Coronary artery (tissue), 2 donors: ENCODE results near the gene KRT39.

Experiments
- DNase-seq: peaks from one replicate; pipeline ENCODE4 v3.0.0-alpha.2; 2017; ENCODE audit warnings: low spot score
- H3K27ac ChIP-seq, 2 donors: fragments of 200-600 bp; sonication (generic); one replicate each; pipeline ENCODE4 v1.5.1; 2016 to 2019
- H3K4me3 ChIP-seq: fragments of 200-600 bp; sonication (generic); 2 replicates; pipeline ENCODE4 v1.5.1; 2016; ENCODE audit warnings: mild to moderate bottlenecking, moderate library complexity
- CTCF ChIP-seq: fragments of 200-600 bp; sonication (generic); IDR thresholded peaks from one replicate; pipeline ENCODE4 v1.5.1; 2019; ENCODE audit warnings: antibody characterized with exemption

Gene KRT39

GRCh38 chr17:40953881-40954280 is 12.9 kb downstream of the KRT39 start:
- no peak for DNase-seq
- TF ChIP-seq CTCF: no peak
- Histone ChIP-seq H3K27ac (no peak overlapping the region), H3K4me3 (no peak overlapping the region)

- no peak overlapping the region for H3K27ac ChIP-seq
- no peak overlapping the region for H3K4me3 ChIP-seq
- no peak for DNase-seq
- no peak for TF ChIP-seq CTCF
These were observed 14.1 kb downstream of the KRT39 start for GRCh38 chr17:40952661-40953060.

- DNase-seq: no peak
- no peak overlapping the region for H3K27ac ChIP-seq
- no peak overlapping the region for H3K4me3 ChIP-seq
- no peak for TF ChIP-seq CTCF
These were observed 14.6 kb downstream of the KRT39 start for GRCh38 chr17:40952154-40952553.

GRCh38 chr17:40951011-40951622 is 15.6 kb downstream of the KRT39 start:
- TF ChIP-seq CTCF: no peak
- DNase-seq: no peak
- Histone ChIP-seq H3K4me3 (no peak overlapping the region), H3K27ac (no peak overlapping the region)

GRCh38 chr17:40950176-40950575 is 16.6 kb downstream of the KRT39 start:
- no peak for DNase-seq
- no peak overlapping the region for H3K4me3 ChIP-seq
- TF ChIP-seq CTCF: no peak

GRCh38 chr17:40949418-40949817 is 17.3 kb downstream of the KRT39 start:
- H3K4me3 ChIP-seq: no peak overlapping the region
- TF ChIP-seq CTCF: no peak
- no peak for DNase-seq
- H3K27ac ChIP-seq: no peak overlapping the region

More at GRCh38 chr17:40950176-40950575, 16.6 kb downstream of the KRT39 start:
- no peak overlapping the region for H3K27ac ChIP-seq

- TF ChIP-seq CTCF: no peak
- Histone ChIP-seq H3K4me3 (no peak overlapping the region), H3K27ac (no peak overlapping the region)
- DNase-seq: no peak
These were observed 18.8 kb downstream of the KRT39 start for GRCh38 chr17:40947929-40948328.
